ENCODE results near the gene RHOT1. TPM values are rescaled to one million over a fixed set of nuclear protein-coding genes. Genes with fewer than 3 reads are reported as not detected.

Gene RHOT1
- total RNA-seq, 1 experiment from 2014 or later: 39.2 TPM

DNA sequence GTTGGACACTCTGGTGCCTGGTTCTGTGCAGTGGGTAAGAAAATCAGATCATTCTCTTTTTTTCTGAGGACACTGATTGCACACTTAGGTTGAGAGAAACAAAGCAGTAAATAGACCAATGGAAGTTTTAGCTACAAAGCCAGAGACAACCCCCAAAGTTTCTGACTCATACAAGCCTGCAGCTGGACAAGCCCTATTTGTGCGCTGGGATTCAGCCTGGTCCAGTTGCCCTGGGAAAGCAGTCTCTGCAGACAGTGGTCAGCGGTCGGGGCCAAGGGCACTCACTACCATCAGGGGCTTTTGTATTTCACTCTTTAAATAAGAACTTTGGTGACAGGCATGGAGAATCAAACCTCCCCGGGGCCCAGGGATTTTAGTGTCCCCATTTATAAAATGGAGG, 117.3 kb downstream of the RHOT1 start:
- Histone ChIP-seq H3K36me3 (ENCODE audit: control insufficient read depth, insufficient read depth, low read length) (no peaks in the 10 kb centered on the region), H3K27ac (ENCODE audit: low read length) (no peak overlapping the region), H3K4me3 (ENCODE audit: low read depth in 2 of 2, low read length in 2 of 2) (no peak overlapping the region), H3K9me3 (ENCODE audit: control insufficient read depth, insufficient read depth, low read depth, low read length) (no peaks in the 10 kb centered on the region), H3K27me3 (ENCODE audit: control insufficient read depth, insufficient read depth, low read length) (0 out of 2 replicates have a peak, but pooled peaks cover 3% of the 10 kb centered on the region), H3K4me1 (ENCODE audit: control insufficient read depth, insufficient read depth, low read length) (no peaks in the 10 kb centered on the region)
- in situ Hi-C loops (cut with HindIII; ENCODE audit: low pct_unique_long_range_greater_than_20kb, low sequenced_read_pairs) (no loop called here), intact Hi-C loops (cut with micrococcal nuclease; ENCODE audit: unreplicated experiment) (no loop called here)
- POLR2A ChIA-PET: interaction anchor here (0.7 to 1.1 kb wide), 2 partner anchors 52 to 59 kb away, joined by 4 to 11 read pairs; no protein-coding TSS in a partner anchor
- BruUV-seq (replicated peaks): no TSS peak
- CTCF ChIA-PET: interaction anchor here (0.6 kb wide), 1 partner anchor 59 kb away, joined by 4 read pairs; no protein-coding TSS in a partner anchor
- TF ChIP-seq TCF7L2 (IDR thresholded peaks at IDR 0.05; ENCODE audit: low read depth, low read length): no peak
- TF ChIP-seq, protein P1, sequence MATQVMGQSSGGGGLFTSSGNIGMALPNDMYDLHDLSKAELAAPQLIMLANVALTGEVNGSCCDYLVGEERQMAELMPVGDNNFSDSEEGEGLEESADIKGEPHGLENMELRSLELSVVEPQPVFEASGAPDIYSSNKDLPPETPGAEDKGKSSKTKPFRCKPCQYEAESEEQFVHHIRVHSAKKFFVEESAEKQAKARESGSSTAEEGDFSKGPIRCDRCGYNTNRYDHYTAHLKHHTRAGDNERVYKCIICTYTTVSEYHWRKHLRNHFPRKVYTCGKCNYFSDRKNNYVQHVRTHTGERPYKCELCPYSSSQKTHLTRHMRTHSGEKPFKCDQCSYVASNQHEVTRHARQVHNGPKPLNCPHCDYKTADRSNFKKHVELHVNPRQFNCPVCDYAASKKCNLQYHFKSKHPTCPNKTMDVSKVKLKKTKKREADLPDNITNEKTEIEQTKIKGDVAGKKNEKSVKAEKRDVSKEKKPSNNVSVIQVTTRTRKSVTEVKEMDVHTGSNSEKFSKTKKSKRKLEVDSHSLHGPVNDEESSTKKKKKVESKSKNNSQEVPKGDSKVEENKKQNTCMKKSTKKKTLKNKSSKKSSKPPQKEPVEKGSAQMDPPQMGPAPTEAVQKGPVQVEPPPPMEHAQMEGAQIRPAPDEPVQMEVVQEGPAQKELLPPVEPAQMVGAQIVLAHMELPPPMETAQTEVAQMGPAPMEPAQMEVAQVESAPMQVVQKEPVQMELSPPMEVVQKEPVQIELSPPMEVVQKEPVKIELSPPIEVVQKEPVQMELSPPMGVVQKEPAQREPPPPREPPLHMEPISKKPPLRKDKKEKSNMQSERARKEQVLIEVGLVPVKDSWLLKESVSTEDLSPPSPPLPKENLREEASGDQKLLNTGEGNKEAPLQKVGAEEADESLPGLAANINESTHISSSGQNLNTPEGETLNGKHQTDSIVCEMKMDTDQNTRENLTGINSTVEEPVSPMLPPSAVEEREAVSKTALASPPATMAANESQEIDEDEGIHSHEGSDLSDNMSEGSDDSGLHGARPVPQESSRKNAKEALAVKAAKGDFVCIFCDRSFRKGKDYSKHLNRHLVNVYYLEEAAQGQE (IDR thresholded peaks at IDR 0.05; ENCODE audit: insufficient read depth in 1 of 2, low read depth in 2 of 2, low read length in 1 of 2): no peak
- no peak for ATAC-seq
- DNase-seq (ENCODE audit: low read depth, low spot score): no peak

DNA sequence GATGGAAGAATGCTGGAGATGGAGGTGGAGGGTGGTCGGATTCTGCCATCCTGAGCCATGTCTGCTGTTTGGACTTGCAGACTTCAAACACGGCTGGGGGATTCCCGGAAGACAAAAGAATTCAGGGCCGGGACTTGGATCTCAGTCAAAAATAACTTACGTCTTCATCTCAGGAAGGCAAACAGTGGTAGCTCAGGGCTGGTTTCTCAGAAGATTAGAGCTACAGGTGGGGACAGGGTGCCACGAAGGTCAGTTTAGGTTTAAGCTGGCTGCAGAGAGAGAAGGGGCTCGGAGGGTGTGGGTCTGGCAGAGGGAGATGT, 119.1 kb downstream of the RHOT1 start:
- H3K27ac ChIP-seq (ENCODE audit: low read length): no peak overlapping the region
- in situ Hi-C loops (cut with HindIII; ENCODE audit: low pct_unique_long_range_greater_than_20kb, low sequenced_read_pairs): no loop called here
- ChIA-PET POLR2A (no interaction called here), CTCF (interaction anchor here (0.6 kb wide), 2 partner anchors 57 to 391 kb away, joined by 3 to 4 read pairs; no protein-coding TSS in a partner anchor)
- no peak for ATAC-seq
- no peak overlapping the region for H3K4me3 ChIP-seq (ENCODE audit: low read depth in 2 of 2, low read length in 2 of 2)
- DNase-seq (ENCODE audit: low read depth, low spot score): no peak
- H3K4me1 ChIP-seq (ENCODE audit: control insufficient read depth, insufficient read depth, low read length): no peaks in the 10 kb centered on the region
- no peaks in the 10 kb centered on the region for H3K36me3 ChIP-seq (ENCODE audit: control insufficient read depth, insufficient read depth, low read length)
- no peaks in the 10 kb centered on the region for H3K9me3 ChIP-seq (ENCODE audit: control insufficient read depth, insufficient read depth, low read depth, low read length)
- intact Hi-C loops (cut with micrococcal nuclease; ENCODE audit: unreplicated experiment): no loop called here
- BruUV-seq (replicated peaks): no TSS peak
- no peak for TF ChIP-seq TCF7L2 (IDR thresholded peaks at IDR 0.05; ENCODE audit: low read depth, low read length)
- TF ChIP-seq, protein P1 (IDR thresholded peaks at IDR 0.05; ENCODE audit: insufficient read depth in 1 of 2, low read depth in 2 of 2, low read length in 1 of 2): no peak
- no peak for TF ChIP-seq POLR2AphosphoS5 (IDR thresholded peaks at IDR 0.05; ENCODE audit: low read depth, low read length)
- TF ChIP-seq SIN3A (IDR thresholded peaks at IDR 0.05; ENCODE audit: borderline replicate concordance, insufficient read depth, low read depth, low read length): no peak
- TF ChIP-seq, protein P2, sequence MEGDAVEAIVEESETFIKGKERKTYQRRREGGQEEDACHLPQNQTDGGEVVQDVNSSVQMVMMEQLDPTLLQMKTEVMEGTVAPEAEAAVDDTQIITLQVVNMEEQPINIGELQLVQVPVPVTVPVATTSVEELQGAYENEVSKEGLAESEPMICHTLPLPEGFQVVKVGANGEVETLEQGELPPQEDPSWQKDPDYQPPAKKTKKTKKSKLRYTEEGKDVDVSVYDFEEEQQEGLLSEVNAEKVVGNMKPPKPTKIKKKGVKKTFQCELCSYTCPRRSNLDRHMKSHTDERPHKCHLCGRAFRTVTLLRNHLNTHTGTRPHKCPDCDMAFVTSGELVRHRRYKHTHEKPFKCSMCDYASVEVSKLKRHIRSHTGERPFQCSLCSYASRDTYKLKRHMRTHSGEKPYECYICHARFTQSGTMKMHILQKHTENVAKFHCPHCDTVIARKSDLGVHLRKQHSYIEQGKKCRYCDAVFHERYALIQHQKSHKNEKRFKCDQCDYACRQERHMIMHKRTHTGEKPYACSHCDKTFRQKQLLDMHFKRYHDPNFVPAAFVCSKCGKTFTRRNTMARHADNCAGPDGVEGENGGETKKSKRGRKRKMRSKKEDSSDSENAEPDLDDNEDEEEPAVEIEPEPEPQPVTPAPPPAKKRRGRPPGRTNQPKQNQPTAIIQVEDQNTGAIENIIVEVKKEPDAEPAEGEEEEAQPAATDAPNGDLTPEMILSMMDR (IDR thresholded peaks at IDR 0.05): no peak
- H3K27me3 ChIP-seq (ENCODE audit: control insufficient read depth, insufficient read depth, low read length): peaks cover 6% of the 10 kb centered on the region; the same call in 1 of the 2 replicates

All from Panc1 (cell line).